GM19397 (cell line): ENCODE measurements around the gene HOATZ.

ENCODE experiments used
- ATAC-seq: cut with Tn5 transposase; IDR thresholded peaks from one replicate; pipeline ENCODE4 v1.9.1; 2021; ENCODE audit warnings: mild to moderate bottlenecking, moderate library complexity; ENCODE audit not compliant: unreplicated experiment

The HOATZ gene

GRCh38 chr11:111548525-111548924, 33.9 kb downstream of the HOATZ start:
- ATAC-seq: no peak

- ATAC-seq: no peak
Measured at GRCh38 chr11:111549196-111549868, 34.8 kb downstream of the HOATZ start.

- no peak for ATAC-seq
Measured at GRCh38 chr11:111549869-111550203, 35.3 kb downstream of the HOATZ start.

- no peak for ATAC-seq
Measured at GRCh38 chr11:111550258-111550657, 35.7 kb downstream of the HOATZ start.

- no peak for ATAC-seq
Measured at GRCh38 chr11:111554532-111554931, 40.0 kb downstream of the HOATZ start.

- no peak for ATAC-seq
Measured at GRCh38 chr11:111555255-111555654, 40.7 kb downstream of the HOATZ start.

- ATAC-seq: no peak
Measured at GRCh38 chr11:111557425-111558111, 43.0 kb downstream of the HOATZ start.

- ATAC-seq: no peak
Measured at GRCh38 chr11:111559800-111560464, 45.4 kb downstream of the HOATZ start.

GRCh38 chr11:111560800-111561199, 46.2 kb downstream of the HOATZ start:
- no peak for ATAC-seq

GRCh38 chr11:111561306-111561705, 46.7 kb downstream of the HOATZ start:
- ATAC-seq: no peak

- no peak for ATAC-seq
Measured at GRCh38 chr11:111561791-111562325, 47.3 kb downstream of the HOATZ start.

GRCh38 chr11:111562692-111563389, 48.3 kb downstream of the HOATZ start:
- ATAC-seq: no peak

GRCh38 chr11:111565114-111565720, 50.6 kb downstream of the HOATZ start:
- no peak for ATAC-seq

GRCh38 chr11:111566324-111566723, 51.7 kb downstream of the HOATZ start:
- ATAC-seq: no peak

- ATAC-seq: no peak
Measured at GRCh38 chr11:111569476-111569875, 54.9 kb downstream of the HOATZ start.

GRCh38 chr11:111570796-111571195, 56.2 kb downstream of the HOATZ start:
- no peak for ATAC-seq

- no peak for ATAC-seq
Measured at GRCh38 chr11:111571829-111572501, 57.4 kb downstream of the HOATZ start.

GRCh38 chr11:111572581-111572980, 58.0 kb downstream of the HOATZ start:
- no peak for ATAC-seq

GRCh38 chr11:111573821-111574249, 59.3 kb downstream of the HOATZ start:
- no peak for ATAC-seq
